IMR-90 (cell line): ENCODE results near the gene ECM1. TPM values are rescaled to one million over a fixed set of nuclear protein-coding genes. Genes with fewer than 3 reads are reported as not detected.
A peak's percentile ranks its signal among the peaks of the same experiment; 100 is the strongest.

ENCODE experiments used
- ATAC-seq: fragments of 200-7000 bp; cut with Tn5 transposase; 2 replicates; pipeline ENCODE4 v1.9.1; 2020; ENCODE audit warnings: low read depth, mild to moderate bottlenecking, moderate library complexity
- BruUV-seq: library from RNA; stranded (reverse); fragments of 400-500 nt; replicated peaks from 2 replicates; lab custom pipeline; 2021; lab: Mats Ljungman, UMichigan
- CTCF ChIA-PET: fragments of 300-600 bp; formaldehyde crosslinking; extraction: SDS; loops from one replicate; lab custom pipeline; 2021; ENCODE audit warnings: antibody characterized with exemption; lab: Yijun Ruan, JAX
- POLR2A ChIA-PET: fragments of 300-600 bp; sonication (Branson Sonifier 250); formaldehyde crosslinking; loops from one replicate; lab custom pipeline; 2022; ENCODE audit warnings: antibody characterized with exemption; ENCODE audit not compliant: unreplicated experiment; lab: Charles Lee
- DNase-seq: peaks from one replicate; pipeline ENCODE4 v3.0.0; 2013
- H2AFZ ChIP-seq: replicated peaks from 2 replicates; pipeline ENCODE3; 2013; ENCODE audit warnings: low read length, mild to moderate bottlenecking; ENCODE audit not compliant: poor library complexity
- H2AK5ac ChIP-seq: 2 replicates; pipeline ENCODE4 v1.6.1; 2013; ENCODE audit warnings: low read depth, low read length, inconsistent platforms
- H2AK9ac ChIP-seq: replicated peaks from 2 replicates; pipeline ENCODE3; 2013; ENCODE audit warnings: mild to moderate bottlenecking, low read depth, low read length, moderate library complexity; ENCODE audit not compliant: poor library complexity
- H2BK120ac ChIP-seq: 2 replicates; pipeline ENCODE4 v1.6.1; 2013; ENCODE audit warnings: low read depth, low read length, inconsistent platforms
- H2BK15ac ChIP-seq: 3 replicates; pipeline ENCODE4 v1.6.1; 2013; ENCODE audit warnings: low read depth, low read length, inconsistent platforms
- H2BK20ac ChIP-seq: 2 replicates; pipeline ENCODE4 v1.6.1; 2013; ENCODE audit warnings: low read depth, mild to moderate bottlenecking, inconsistent platforms, low read length, moderate library complexity
- H2BK5ac ChIP-seq: 2 replicates; pipeline ENCODE4 v1.6.1; 2013; ENCODE audit warnings: mild to moderate bottlenecking, low read depth, low read length, inconsistent platforms; ENCODE audit not compliant: poor library complexity, severe bottlenecking
- H3K14ac ChIP-seq: replicated peaks from 2 replicates; pipeline ENCODE4 v1.6.1; 2013; ENCODE audit warnings: low read depth, low read length, inconsistent platforms
- H3K18ac ChIP-seq: 2 replicates; pipeline ENCODE4 v1.6.1; 2013; ENCODE audit warnings: low read depth, low read length, control low read depth
- H3K23ac ChIP-seq: 2 replicates; pipeline ENCODE4 v1.6.1; 2013; ENCODE audit warnings: low read depth, low read length, inconsistent platforms
- H3K27ac ChIP-seq: 2 replicates; pipeline ENCODE4 v1.5.1; 2013; ENCODE audit warnings: mild to moderate bottlenecking, control low read depth, low read length; ENCODE audit not compliant: insufficient read depth
- H3K27me3 ChIP-seq: 2 replicates; pipeline ENCODE4 v1.6.1; 2013; ENCODE audit warnings: low read length; ENCODE audit not compliant: control insufficient read depth, insufficient read depth
- H3K36me3 ChIP-seq: 2 replicates; pipeline ENCODE4 v1.6.1; 2013; ENCODE audit warnings: low read length, mixed read lengths; ENCODE audit not compliant: control insufficient read depth, insufficient read depth
- H3K4ac ChIP-seq: 2 replicates; pipeline ENCODE4 v1.6.1; 2013; ENCODE audit warnings: low read depth, low read length, inconsistent platforms
- H3K4me1 ChIP-seq: 2 replicates; pipeline ENCODE4 v1.6.1; 2013; ENCODE audit warnings: low read length, mixed read lengths; ENCODE audit not compliant: control insufficient read depth, insufficient read depth
- H3K4me2 ChIP-seq: 2 replicates; pipeline ENCODE4 v1.6.1; 2013; ENCODE audit warnings: low read depth, mild to moderate bottlenecking, control low read depth, low read length, moderate library complexity
- H3K4me3 ChIP-seq: 2 replicates; pipeline ENCODE4 v1.5.1; 2013; ENCODE audit warnings: low read depth, mild to moderate bottlenecking, control low read depth, low read length, moderate library complexity; ENCODE audit not compliant: insufficient read depth
- H3K56ac ChIP-seq: 2 replicates; pipeline ENCODE4 v1.6.1; 2013; ENCODE audit warnings: low read length, inconsistent platforms; ENCODE audit not compliant: insufficient read depth; ENCODE audit errors: extremely low read depth
- H3K79me1 ChIP-seq, 2 experiments: 2 replicates each; pipeline ENCODE4 v1.6.1; 2013; ENCODE audit warnings: low read length in 2 of 2, inconsistent platforms in 1 of 2, low read depth in 1 of 2
- H3K9ac ChIP-seq: 2 replicates; pipeline ENCODE4 v1.6.1; 2013; ENCODE audit warnings: low read depth, low read length, control low read depth
- H3K9me1 ChIP-seq: 2 replicates; pipeline ENCODE4 v1.6.1; 2013; ENCODE audit warnings: low read length, inconsistent platforms; ENCODE audit not compliant: insufficient read depth
- H3K9me3 ChIP-seq: 2 replicates; pipeline ENCODE4 v1.6.1; 2013; ENCODE audit warnings: low read length; ENCODE audit not compliant: control insufficient read depth, insufficient read depth
- H4K20me1 ChIP-seq: 2 replicates; pipeline ENCODE4 v1.6.1; 2013; ENCODE audit warnings: low read length, inconsistent platforms; ENCODE audit not compliant: insufficient read depth
- H4K5ac ChIP-seq: 2 replicates; pipeline ENCODE4 v1.6.1; 2013; ENCODE audit warnings: mild to moderate bottlenecking, low read depth, low read length, control low read depth
- H4K8ac ChIP-seq, 2 experiments: 2 replicates each; pipeline ENCODE4 v1.6.1; 2013; ENCODE audit warnings: low read depth in 2 of 2, low read length in 2 of 2, control low read depth in 1 of 2, inconsistent platforms in 1 of 2
- H4K91ac ChIP-seq: 2 replicates; pipeline ENCODE4 v1.6.1; 2013; ENCODE audit warnings: low read depth, low read length, inconsistent platforms; ENCODE audit not compliant: insufficient read depth
- POLR2A ChIP-seq: IDR thresholded peaks from 2 replicates; pipeline ENCODE4 v1.6.1; 2012; ENCODE audit warnings: mild to moderate bottlenecking, low read depth, low read length
- SMC3 ChIP-seq: fragments of 150-350 bp; IDR thresholded peaks from 2 replicates; pipeline ENCODE4 v1.6.1; 2016; ENCODE audit warnings: low read depth, mild to moderate bottlenecking, antibody characterized with exemption, low read length, moderate library complexity
- WGBS, 2 experiments: methylation state at CpG; one replicate each; pipeline versions ENCODE4 v1.1.5 to v1.1.7; 2013; ENCODE audit warnings: missing lambda C conversion rate in 2 of 2; ENCODE audit not compliant: insufficient read length in 1 of 2; ENCODE audit errors: extremely low coverage in 2 of 2; 5-methylcytosine and 5-hydroxymethylcytosine counted together
- dilution Hi-C: fragments of 300-500 bp; cut with HindIII; formaldehyde crosslinking; loops from one replicate; pipeline ENCODE4 v1.14.3; 2018; ENCODE audit warnings: low sequenced_read_pairs; ENCODE audit not compliant: unreplicated experiment
- in situ Hi-C: fragments of 300-500 bp; cut with MboI; formaldehyde crosslinking; loops from 3 replicates; pipeline ENCODE4 v1.14.3; 2019; ENCODE audit warnings: low sequenced_read_pairs, inconsistent platforms, mixed read lengths
- intact Hi-C: fragments of 100-400 bp; cut with micrococcal nuclease; formaldehyde crosslinking; loops from 2 replicates; pipeline ENCODE4 v1.10.0; 2022
- microRNA-seq, 2 experiments: library from miRNA; stranded (forward) in 1 of 2; unstranded in 1 of 2; fragments of 10-50 nt in 1 of 2; fragments of <30 nt in 1 of 2; gene quantifications in 1 of 2; microRNA quantifications in 1 of 2; one replicate each; pipeline versions ENCODE3 to v1.1.0; 2013 to 2020; ENCODE audit not compliant: insufficient read depth in 1 of 2, insufficient read length in 1 of 2, unreplicated experiment in 1 of 2
- polyA plus RNA-seq, 3 experiments: library from polyadenylated mRNA; depleted of rRNA; stranded (reverse); fragments of >200 nt; gene quantifications; 2 replicates each; pipeline ENCODE4 v1.2.3, GENCODE V29; 2012; ENCODE audit warnings: low replicate concordance in 1 of 3
- small RNA-seq, 5 experiments: library from RNA; depleted of rRNA; stranded (forward); fragments of <200 nt; gene quantifications; one replicate each; pipeline ENCODE3, GENCODE V24; 2012
- total RNA-seq: library from RNA; depleted of rRNA; stranded (reverse); fragments of >200 nt; gene quantifications from 2 replicates; pipeline ENCODE4 v1.2.3, GENCODE V29; 2012; rRNA removed

ECM1 gene
- total and polyA plus RNA-seq, 2 of the 4 experiments (the other 2 are of a cell fraction): 20.1 to 230 TPM

- DNase-seq (no peak), ATAC-seq (no peak)
- H4K20me1 ChIP-seq: peaks cover 33% of the 10 kb centered on the region
- intact Hi-C loops (loop anchor here (5.0 to 10.0 kb wide), 6 partner anchors 75 to 442 kb away; partner anchors contain the start of genes ARNT, CA14, GOLPH3L and MINDY1), in situ Hi-C loops (loop anchor here (10.0 kb wide), 1 partner anchor 242 kb away; the partner anchor contains the start of gene CTSK), dilution Hi-C loops (no loop called here)
- no peaks in the 10 kb centered on the region for H3K36me3 ChIP-seq
- H4K8ac ChIP-seq: peak overlapping the region; percentile 90 to 97
- peak overlapping the region; percentile 47 for H3K9ac ChIP-seq
- H3K4me1 ChIP-seq: peaks cover 34% of the 10 kb centered on the region
- H2BK15ac ChIP-seq: peak overlapping the region; percentile 90; the same call in 2 of the 3 replicates
- no peak overlapping the region for H3K4me3 ChIP-seq
- peaks cover 28% of the 10 kb centered on the region for H3K9me1 ChIP-seq
- H3K79me1 ChIP-seq: peaks cover 12 to 84% of the 10 kb centered on the region in 2 experiments
- H2AFZ ChIP-seq: peak overlapping the region; percentile 96
- 18% methylated on average over 4 of the region's 4 CpGs; no CpG with 5 or more reads in 1 of the 2 experiments for WGBS, 2 experiments
- H4K91ac ChIP-seq: peak overlapping the region; percentile 98
- no peaks in the 10 kb centered on the region for H3K27me3 ChIP-seq
- H3K14ac ChIP-seq: peak overlapping the region; percentile 61
- POLR2A ChIA-PET: interaction anchor here (0.5 to 3.0 kb wide), 5 partner anchors 8 to 511 kb away, joined by 3 to 18 read pairs (median 6); partner anchors contain the start of gene MCL1
- peak overlapping the region; percentile 96 for H2AK9ac ChIP-seq
- peak overlapping the region; percentile 96 for H2BK5ac ChIP-seq
- H4K5ac ChIP-seq: peak overlapping the region; percentile 82
- no TSS peak for BruUV-seq
- H2AK5ac ChIP-seq: peak overlapping the region; percentile 93
- H2BK20ac ChIP-seq: peak overlapping the region; percentile 97
- no peaks in the 10 kb centered on the region for H3K9me3 ChIP-seq
- TF ChIP-seq SMC3 (no peak), POLR2A (peak; percentile 15; the same call in 1 of the 2 replicates)
- H2BK120ac ChIP-seq: peak overlapping the region; percentile 98
- H3K27ac ChIP-seq: peak overlapping the region; percentile 96
- peak overlapping the region; percentile 89 for H3K23ac ChIP-seq
- H3K4me2 ChIP-seq: peak overlapping the region; percentile 43
- H3K4ac ChIP-seq: peak overlapping the region; percentile 99
- CTCF ChIA-PET: interaction anchor here (1.1 to 2.2 kb wide), 2 partner anchors 57 to 59 kb away, joined by 5 to 17 read pairs; no protein-coding TSS in a partner anchor
- peak overlapping the region; percentile 85; the same call in 1 of the 2 replicates for H3K56ac ChIP-seq
- peak overlapping the region; percentile 78 for H3K18ac ChIP-seq
Measured at GRCh38 chr1:150562446-150563339, 54.8 kb downstream of the ECM1 start.

Small RNAs within 50 kb of the gene (microRNA-seq; reads per million reads assigned to microRNA genes)
- gene MIR4257 (ENCODE audit: insufficient read depth in 1 of 2, insufficient read length in 1 of 2, unreplicated experiment in 1 of 2) (0 reads per million in 2 experiments), gene MIR6878 (ENCODE audit: unreplicated experiment) (not detected)

Small RNAs within 50 kb of the gene (small RNA-seq; reads per million reads assigned to genes)
- 0 reads per million in 5 experiments for gene MIR4257

Other genes starting within 250 kb of the ECM1 start
- gene APH1A, start 239.1 kb upstream of the ECM1 start, total RNA-seq: 61.9 and 62.0 TPM in 2 replicates
- gene APH1A, start 239.1 kb upstream of the ECM1 start, polyA plus RNA-seq (2012; rRNA removed): 92.1 and 94.2 TPM in 2 replicates
- gene C1orf54, start 235.3 kb upstream of the ECM1 start, total RNA-seq: 30.3 and 33.5 TPM in 2 replicates
- 39.6 and 44.2 TPM in 2 replicates for gene C1orf54, start 235.3 kb upstream of the ECM1 start, polyA plus RNA-seq (2012; rRNA removed)
- 13.9 and 18.1 TPM in 2 replicates for gene CIART, start 225.6 kb upstream of the ECM1 start, total RNA-seq
- gene CIART, start 225.6 kb upstream of the ECM1 start, polyA plus RNA-seq (2012; rRNA removed): 15.5 and 16.5 TPM in 2 replicates
- 45.5 and 52.3 TPM in 2 replicates for gene MRPS21, start 214.2 kb upstream of the ECM1 start, total RNA-seq
- gene MRPS21, start 214.2 kb upstream of the ECM1 start, polyA plus RNA-seq (2012; rRNA removed): 74.6 and 76.6 TPM in 2 replicates
- 52.9 and 63.3 TPM in 2 replicates for gene PRPF3, start 186.6 kb upstream of the ECM1 start, total RNA-seq
- gene PRPF3, start 186.6 kb upstream of the ECM1 start, polyA plus RNA-seq (2012; rRNA removed): 33.3 and 40.8 TPM in 2 replicates
- 3.9 and 5.3 TPM in 2 replicates for gene RPRD2, start 144.0 kb upstream of the ECM1 start, total RNA-seq
- 11.6 and 13.9 TPM in 2 replicates for gene RPRD2, start 144.0 kb upstream of the ECM1 start, polyA plus RNA-seq (2012; rRNA removed)
- gene TARS2, start 20.7 kb upstream of the ECM1 start, total RNA-seq: 10.9 and 12.2 TPM in 2 replicates
- gene TARS2, start 20.7 kb upstream of the ECM1 start, polyA plus RNA-seq (2012; rRNA removed): 20.4 and 21.8 TPM in 2 replicates
- not detected in 2 replicates for gene FALEC, start 7.6 kb downstream of the ECM1 start, total RNA-seq
- gene FALEC, start 7.6 kb downstream of the ECM1 start, polyA plus RNA-seq (2012; rRNA removed): 0.26 TPM in 1 of 2 replicates, not detected in the other
- gene ADAMTSL4, start 41.3 kb downstream of the ECM1 start, total RNA-seq: 0.54 and 0.56 TPM in 2 replicates
- 11.3 and 12.2 TPM in 2 replicates for gene ADAMTSL4, start 41.3 kb downstream of the ECM1 start, polyA plus RNA-seq (2012; rRNA removed)
- gene MCL1, start 71.5 kb downstream of the ECM1 start, total RNA-seq: 142 and 212 TPM in 2 replicates
- gene MCL1, start 71.5 kb downstream of the ECM1 start, polyA plus RNA-seq (2012; rRNA removed): 79.5 and 88.4 TPM in 2 replicates
- 53.2 and 62.8 TPM in 2 replicates for gene ENSA, start 121.5 kb downstream of the ECM1 start, total RNA-seq
- 89.4 and 96.5 TPM in 2 replicates for gene ENSA, start 121.5 kb downstream of the ECM1 start, polyA plus RNA-seq (2012; rRNA removed)
- 9.5 and 11.7 TPM in 2 replicates for gene GOLPH3L, start 189.0 kb downstream of the ECM1 start, total RNA-seq
- gene GOLPH3L, start 189.0 kb downstream of the ECM1 start, polyA plus RNA-seq (2012; rRNA removed): 8.7 and 11.0 TPM in 2 replicates
- gene HORMAD1, start 212.8 kb downstream of the ECM1 start, total RNA-seq: not detected in 2 replicates
- gene HORMAD1, start 212.8 kb downstream of the ECM1 start, polyA plus RNA-seq (2012; rRNA removed): not detected in 2 replicates